HG02943 (cell line): ENCODE results near the gene CASTOR2.
"Not testable (repeated sequence)": the region's sequence is repeated elsewhere in the genome, so short reads cannot be mapped to it uniquely, and the experiment has no call there.

ENCODE experiments used
- ATAC-seq: cut with Tn5 transposase; IDR thresholded peaks from one replicate; pipeline ENCODE4 v1.9.1; 2021; ENCODE audit warnings: mild to moderate bottlenecking, low read depth, moderate library complexity; ENCODE audit not compliant: unreplicated experiment

The CASTOR2 gene

GRCh38 chr7:74964511-74965119 lies at the start of gene CASTOR2:
Gene CASTOR2, plus strand, starts transcription at chr7:74964705. Its CDS starts 281 bp downstream, at chr7:74964986.
- ATAC-seq, result peak; percentile 88

DNA sequence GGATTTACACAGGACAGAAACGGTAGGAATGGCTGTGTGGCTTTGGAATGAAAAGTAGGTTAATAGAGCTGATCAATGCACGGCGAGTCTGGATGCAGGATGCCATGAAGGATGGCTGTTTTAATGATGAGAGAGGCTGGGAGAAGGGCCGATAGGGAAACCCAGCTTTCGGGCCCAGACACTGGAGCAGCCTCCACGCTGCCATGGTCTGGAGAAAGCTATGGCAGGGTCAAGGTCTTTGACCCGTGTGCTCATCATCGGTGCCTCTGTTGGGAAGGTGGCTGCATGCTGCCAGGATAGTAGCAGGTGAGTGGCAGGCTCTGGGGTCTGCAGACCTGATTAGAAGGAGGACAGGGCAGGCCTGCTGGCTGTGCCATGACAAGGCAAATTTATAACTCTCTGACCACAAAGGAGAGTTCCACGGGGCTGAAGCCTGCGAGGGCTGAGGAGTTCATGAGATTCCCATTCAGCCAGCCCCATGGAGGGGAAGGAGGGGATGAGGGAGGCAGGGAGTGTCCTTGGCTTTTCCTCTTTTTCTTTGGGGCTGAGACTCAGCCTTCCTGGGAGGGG lies 42.1 kb upstream of the CASTOR2 start:
- ATAC-seq, result not testable (repeated sequence)

DNA sequence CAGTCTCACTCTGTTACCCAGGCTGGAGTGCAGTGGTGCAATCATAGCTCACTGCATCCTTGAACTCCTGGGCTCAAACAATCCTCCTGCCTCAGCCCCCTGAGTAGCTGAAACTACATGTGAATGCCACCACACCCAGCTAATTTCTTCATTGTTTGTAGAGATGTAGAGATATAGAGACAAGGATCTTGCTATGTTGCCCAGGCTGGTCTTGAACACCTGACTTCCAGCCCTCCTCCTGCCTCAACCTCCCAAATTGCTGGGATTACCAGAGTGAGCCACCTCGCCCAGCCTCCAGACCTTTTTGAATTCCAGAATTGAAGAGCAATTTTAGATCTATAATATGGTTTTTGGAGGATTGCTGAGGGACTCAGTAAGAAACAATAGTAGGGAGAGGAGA lies 40.9 kb upstream of the CASTOR2 start:
- ATAC-seq, result not testable (repeated sequence)

GRCh38 chr7:74926968-74927367 lies 37.5 kb upstream of the CASTOR2 start:
- not testable (repeated sequence) for ATAC-seq

DNA sequence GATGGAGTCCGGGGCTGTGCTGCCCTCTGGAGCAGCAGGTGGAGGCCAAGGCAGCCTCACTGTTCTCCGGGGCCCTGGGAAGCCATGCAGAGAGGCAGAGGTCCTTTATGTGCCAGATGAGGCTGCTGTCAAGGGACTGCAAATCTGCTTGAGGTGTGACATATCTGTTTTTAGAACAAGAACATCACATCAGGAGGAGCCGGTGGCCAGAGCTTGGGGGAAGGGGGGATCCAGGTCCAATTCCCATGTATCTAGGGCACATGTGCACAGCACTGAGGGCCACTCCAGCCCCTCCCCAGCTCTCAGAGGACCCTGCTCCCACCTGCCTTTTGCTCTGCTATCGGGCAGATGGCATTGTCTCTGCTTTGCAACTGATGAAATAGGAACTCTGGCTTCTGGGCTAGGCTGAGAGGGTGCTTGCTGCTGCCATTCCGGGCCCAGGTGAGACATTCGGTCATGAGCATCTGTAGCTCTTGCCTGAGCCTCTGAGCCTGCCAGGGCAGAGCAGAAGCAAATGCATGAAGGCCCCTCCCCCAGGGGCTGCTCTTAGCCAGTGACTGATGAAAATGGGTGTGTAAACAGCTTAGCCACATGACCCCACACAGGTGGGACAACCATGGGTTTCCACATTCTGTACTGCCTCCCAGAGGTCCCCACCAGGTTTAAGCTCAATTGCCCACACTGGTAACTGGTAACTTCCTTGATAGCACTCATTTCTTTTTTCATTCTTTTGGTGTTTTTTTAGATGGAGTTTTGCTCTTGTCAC lies 32.8 kb upstream of the CASTOR2 start:
- not testable (repeated sequence) for ATAC-seq

DNA sequence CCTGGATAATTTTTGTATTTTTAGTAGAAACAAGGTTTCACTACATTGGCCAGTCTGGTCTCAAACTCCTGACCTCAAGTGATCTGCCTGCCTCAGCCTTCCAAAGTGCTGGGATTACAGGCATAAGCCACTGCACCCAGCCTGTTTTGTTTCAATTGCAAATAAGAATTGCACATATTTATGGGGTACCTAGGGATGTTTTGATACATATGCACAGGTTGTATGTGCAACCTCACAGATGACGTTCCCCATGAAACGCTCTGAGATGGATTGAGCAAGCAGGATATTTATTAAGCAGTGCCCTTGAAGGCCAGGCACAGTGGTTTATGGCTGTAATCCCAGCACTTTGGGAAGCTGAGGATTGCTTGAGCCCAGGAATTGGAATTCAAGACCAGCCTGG lies 25.1 kb upstream of the CASTOR2 start:
- not testable (repeated sequence) for ATAC-seq

- not testable (repeated sequence) for ATAC-seq
Measured at GRCh38 chr7:74941302-74942069, 23.0 kb upstream of the CASTOR2 start.

- not testable (repeated sequence) for ATAC-seq
Measured at GRCh38 chr7:74943923-74944322, 20.6 kb upstream of the CASTOR2 start.

DNA sequence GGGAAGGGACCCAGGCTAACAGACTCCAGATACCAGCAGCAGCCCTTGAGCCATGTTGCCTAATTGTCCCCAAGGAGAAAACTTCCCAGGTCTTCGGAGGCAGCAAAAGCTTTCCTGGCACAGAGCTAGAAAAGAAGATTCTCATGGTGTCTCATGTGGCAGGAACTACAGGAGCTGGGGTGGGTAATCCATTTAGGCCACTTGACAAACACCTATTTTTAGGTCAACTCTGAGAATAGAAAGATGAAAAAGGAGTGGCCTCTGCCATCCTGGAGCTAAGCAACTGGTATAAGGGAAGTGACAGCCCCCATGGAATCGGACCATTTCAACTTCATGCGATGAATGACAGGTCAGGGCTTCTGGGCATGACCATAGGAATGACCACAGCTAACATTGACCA lies 16.8 kb upstream of the CASTOR2 start:
- ATAC-seq, result not testable (repeated sequence)

DNA sequence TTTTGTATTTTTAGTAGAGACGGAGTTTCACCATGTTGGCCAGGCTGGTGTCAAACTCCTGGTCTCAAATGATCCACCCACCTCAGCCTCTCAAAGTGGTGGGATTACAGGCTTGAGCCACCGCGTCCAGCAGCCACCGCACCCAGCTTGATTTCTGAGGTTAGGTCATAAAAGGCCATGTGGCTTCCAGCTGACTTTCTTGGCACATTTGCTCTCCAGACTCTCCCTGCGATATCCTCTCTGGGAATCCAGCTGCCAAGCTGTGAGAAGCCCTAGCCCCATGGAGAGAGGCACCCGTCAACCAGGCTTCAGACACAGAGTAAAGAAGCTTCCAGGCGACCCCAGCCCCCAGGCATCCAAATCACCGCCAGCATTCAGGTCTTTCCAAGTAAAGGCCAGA lies 10.7 kb upstream of the CASTOR2 start:
- ATAC-seq, result not testable (repeated sequence)

- ATAC-seq, result not testable (repeated sequence)
Measured at GRCh38 chr7:74958328-74958727, 6.2 kb upstream of the CASTOR2 start.

DNA sequence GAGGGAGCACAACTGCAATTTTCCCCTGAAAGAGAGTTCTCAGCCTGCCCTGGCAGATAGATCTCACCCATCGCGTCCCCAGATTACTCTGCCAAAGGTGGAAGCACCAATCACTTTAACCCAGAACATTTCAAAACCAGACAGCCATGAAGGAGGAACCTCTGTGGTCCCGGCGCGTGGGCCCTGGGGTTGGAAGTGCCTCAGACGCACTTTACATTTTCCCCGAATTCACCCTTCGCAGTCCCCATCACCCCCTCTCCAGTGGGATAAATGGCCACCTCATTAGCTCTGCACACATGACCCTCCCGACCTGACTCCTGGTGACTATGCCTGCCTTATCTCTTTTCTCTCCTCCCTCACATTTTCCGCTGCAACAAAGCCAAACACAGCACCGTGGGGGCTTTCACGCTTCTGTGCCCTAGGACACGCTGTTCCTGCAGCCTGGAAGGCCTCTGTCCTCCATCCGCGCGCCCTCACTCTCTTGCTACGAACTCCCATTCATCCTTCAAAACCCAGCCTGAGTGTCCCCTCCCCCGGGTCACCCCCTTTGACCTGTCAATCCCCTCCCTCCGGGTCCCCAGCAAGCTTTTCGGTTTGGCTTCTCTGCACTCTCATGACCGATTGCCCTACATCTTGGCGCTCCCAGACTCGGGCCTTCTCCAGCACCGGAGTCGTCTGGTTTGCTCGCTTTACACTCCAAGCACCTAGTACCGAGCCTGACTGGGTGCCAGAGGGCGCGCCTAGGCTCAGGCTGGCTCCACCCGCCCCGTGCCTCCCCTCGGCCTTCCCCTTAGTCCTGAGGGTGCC lies 598 bp upstream of the CASTOR2 start:
- ATAC-seq, result not testable (repeated sequence)

DNA sequence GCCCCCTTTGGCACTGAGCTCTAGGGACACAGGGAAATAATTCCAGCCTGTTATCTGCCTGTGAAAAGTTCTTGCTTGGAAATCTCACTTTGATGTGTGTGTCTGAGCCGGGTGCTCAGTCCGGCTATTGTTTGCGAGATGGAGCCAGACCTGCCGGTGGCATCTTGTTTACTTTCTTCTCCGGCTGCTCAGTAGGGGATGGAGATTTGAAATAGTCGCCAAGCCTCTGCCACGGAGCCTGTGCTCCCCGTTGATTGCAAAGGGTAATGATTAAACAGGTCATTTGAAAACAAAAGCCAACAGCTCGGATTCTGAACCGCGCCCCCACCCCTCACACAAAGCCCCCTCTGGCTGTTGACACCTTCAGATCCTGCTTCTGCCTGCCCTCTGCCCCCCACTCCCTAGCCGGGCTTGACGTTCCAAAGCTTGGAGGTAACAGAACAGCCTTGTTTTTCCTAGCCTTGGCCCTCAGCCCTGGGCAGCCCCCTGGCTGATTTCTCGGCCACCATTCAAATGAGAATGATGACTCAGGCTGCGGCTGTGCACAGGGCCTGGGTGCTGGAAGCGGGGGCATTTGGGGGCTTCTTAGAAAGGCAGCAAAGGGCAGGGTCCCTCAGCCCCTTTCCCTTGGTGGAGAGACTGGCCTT lies 1.8 kb downstream of the CASTOR2 start:
- ATAC-seq, result not testable (repeated sequence)

DNA sequence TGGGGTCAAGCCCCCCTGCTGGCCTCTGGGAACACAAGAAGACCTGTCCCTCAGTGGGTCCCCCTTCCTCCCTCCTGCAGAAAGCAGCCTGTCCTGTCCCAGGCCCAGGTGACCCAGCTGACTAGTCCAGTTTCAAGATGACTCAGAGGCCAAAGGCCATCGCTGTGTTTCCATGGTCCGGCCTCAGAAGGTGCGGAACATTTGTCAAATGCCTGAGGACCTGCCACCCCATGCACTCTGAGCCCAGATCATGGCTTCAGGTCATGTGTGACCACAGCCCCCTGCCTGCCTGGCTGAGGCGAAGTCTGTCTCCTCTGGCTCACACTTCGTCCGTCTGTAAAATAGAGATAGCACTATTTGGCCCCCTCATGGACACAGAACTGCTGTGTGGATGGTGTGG lies 2.4 kb downstream of the CASTOR2 start:
- ATAC-seq, result not testable (repeated sequence)

- not testable (repeated sequence) for ATAC-seq
Measured at GRCh38 chr7:74971431-74971830, 6.9 kb downstream of the CASTOR2 start.

DNA sequence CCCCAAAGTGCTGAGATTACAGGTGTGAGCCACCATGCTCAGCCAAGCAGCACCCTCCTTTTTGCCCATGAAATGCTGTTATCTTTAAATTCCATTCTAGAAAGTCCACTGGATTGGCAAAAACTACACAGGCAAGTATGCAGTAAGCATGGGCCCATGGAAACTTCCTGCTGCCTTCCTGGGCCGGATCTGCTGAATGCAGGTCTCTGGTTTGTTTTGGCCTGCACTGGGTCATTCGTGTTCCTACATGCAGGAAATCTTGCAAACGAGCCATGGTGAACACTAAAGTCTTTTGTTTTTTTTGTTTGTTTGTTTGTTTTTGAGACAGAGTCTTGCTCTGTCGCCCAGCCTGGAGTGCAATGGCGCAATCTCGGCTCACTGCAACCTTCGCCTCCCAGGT lies 7.9 kb downstream of the CASTOR2 start:
- not testable (repeated sequence) for ATAC-seq

GRCh38 chr7:74975959-74976358 lies 11.5 kb downstream of the CASTOR2 start:
- ATAC-seq, result not testable (repeated sequence)

DNA sequence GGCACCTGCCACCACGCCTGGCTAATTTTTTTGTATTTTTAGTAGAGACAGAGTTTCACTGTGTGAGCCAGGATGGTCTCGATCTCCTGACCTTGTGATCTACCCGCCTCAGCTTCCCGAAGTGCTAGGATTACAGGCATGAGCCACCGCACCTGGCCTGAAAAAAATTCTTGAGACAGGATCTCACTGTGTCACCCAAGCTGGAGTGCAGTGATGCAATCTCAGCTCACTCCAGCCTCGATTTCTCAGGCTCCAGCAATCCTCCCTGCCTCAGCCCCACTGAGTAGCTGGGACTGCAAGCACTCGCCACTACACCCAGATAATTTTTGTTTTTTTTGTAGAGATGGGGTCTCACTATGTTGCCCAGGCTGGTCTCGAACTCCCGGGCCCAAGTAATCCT lies 13.0 kb downstream of the CASTOR2 start:
- ATAC-seq, result not testable (repeated sequence)

GRCh38 chr7:74988436-74988835 lies 23.9 kb downstream of the CASTOR2 start:
- not testable (repeated sequence) for ATAC-seq
